Measurements from ENCODE around the gene LRIG1.
A peak's percentile ranks its signal among the peaks of the same experiment; 100 is the strongest.

The LRIG1 gene

GRCh38 chr3:66410976-66411375 is 89.8 kb downstream of the LRIG1 start:
- Mint-ChIP-seq H3K36me3 (ENCODE audit: low read depth) (peaks cover 94% of the 10 kb centered on the region), H3K9me3 (no peaks in the 10 kb centered on the region), H3K4me1 (ENCODE audit: low read depth) (peaks cover 13% of the 10 kb centered on the region), H3K4me3 (no peak overlapping the region), H3K27me3 (no peaks in the 10 kb centered on the region), H3K27ac (peak overlapping the region; percentile 32)
- no peak for DNase-seq

GRCh38 chr3:66409771-66410754 is 90.8 kb downstream of the LRIG1 start:
- H3K27me3 Mint-ChIP-seq: no peaks in the 10 kb centered on the region
- H3K36me3 Mint-ChIP-seq (ENCODE audit: low read depth): peaks cover 93% of the 10 kb centered on the region
- peak overlapping the region; percentile 30 for H3K27ac Mint-ChIP-seq
- DNase-seq: no peak
- H3K9me3 Mint-ChIP-seq: no peaks in the 10 kb centered on the region
- H3K4me3 Mint-ChIP-seq: no peak overlapping the region
- peaks cover 13% of the 10 kb centered on the region for H3K4me1 Mint-ChIP-seq (ENCODE audit: low read depth)

DNA sequence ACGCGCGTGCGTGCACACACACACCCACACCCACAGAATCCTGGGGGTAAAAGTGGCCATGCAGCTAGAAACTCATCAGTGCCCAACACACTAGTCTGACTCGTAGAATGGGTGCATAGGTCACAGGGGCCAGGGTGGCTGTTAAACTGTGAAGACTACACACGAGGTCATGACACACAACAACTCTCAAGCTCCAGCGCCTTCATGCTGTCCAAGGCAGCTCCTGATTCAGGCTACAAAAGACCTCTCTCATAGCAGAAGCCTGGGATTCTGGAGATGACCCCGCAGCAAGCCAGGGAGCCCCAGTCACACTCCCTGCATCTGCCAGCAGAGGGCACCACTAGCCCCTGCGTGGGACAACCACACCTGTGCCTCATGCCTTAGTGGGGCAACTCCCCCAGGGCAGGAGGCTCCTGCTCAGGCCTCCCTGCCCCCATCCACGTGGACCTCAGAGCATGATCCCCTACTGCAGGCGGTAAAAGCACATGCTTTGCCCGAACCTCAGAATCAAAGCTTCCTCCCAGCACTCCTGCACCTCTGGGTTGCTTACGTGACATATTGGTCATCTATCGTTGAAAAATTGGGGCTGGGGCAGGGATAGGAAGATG is 93.1 kb downstream of the LRIG1 start:
- no peaks in the 10 kb centered on the region for H3K27me3 Mint-ChIP-seq
- H3K36me3 Mint-ChIP-seq (ENCODE audit: low read depth): peaks cover 93% of the 10 kb centered on the region
- no peaks in the 10 kb centered on the region for H3K9me3 Mint-ChIP-seq
- H3K4me3 Mint-ChIP-seq: no peak overlapping the region
- peak overlapping the region; percentile 59 for H3K27ac Mint-ChIP-seq
- peaks cover 5% of the 10 kb centered on the region for H3K4me1 Mint-ChIP-seq (ENCODE audit: low read depth)
- peak; percentile 86 for DNase-seq

GRCh38 chr3:66406831-66407610 is 93.8 kb downstream of the LRIG1 start:
- peaks cover 92% of the 10 kb centered on the region for H3K36me3 Mint-ChIP-seq (ENCODE audit: low read depth)
- H3K27me3 Mint-ChIP-seq: no peaks in the 10 kb centered on the region
- no peak for DNase-seq
- peaks cover 3% of the 10 kb centered on the region for H3K4me1 Mint-ChIP-seq (ENCODE audit: low read depth)
- no peaks in the 10 kb centered on the region for H3K9me3 Mint-ChIP-seq
- H3K4me3 Mint-ChIP-seq: no peak overlapping the region
- H3K27ac Mint-ChIP-seq: no peak overlapping the region

DNA sequence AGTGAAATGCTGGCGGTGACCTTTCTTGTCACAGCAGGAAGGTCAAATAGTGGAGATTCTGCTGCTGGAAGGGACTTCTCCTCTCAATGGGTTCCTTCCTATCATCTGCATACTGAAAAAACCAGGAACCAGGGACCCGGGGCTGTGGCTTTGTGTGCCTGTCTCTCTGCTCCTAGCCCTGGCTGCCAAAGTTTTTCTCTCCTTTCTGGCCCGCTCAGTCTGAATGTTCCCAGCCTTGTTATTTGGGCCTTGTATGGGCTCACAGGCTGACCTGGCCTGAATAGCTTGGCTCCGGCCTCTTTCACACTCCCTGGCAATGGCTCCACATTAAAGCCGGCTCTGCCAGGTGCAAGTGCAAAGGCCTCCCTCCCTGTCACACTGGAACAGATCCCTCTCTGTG is 94.7 kb downstream of the LRIG1 start:
- DNase-seq: no peak
- no peak overlapping the region for H3K27ac Mint-ChIP-seq
- no peaks in the 10 kb centered on the region for H3K9me3 Mint-ChIP-seq
- no peak overlapping the region for H3K4me3 Mint-ChIP-seq
- peaks cover 3% of the 10 kb centered on the region for H3K4me1 Mint-ChIP-seq (ENCODE audit: low read depth)
- H3K36me3 Mint-ChIP-seq (ENCODE audit: low read depth): peaks cover 92% of the 10 kb centered on the region
- no peaks in the 10 kb centered on the region for H3K27me3 Mint-ChIP-seq

GRCh38 chr3:66405701-66406091 is 95.1 kb downstream of the LRIG1 start:
- peaks cover 92% of the 10 kb centered on the region for H3K36me3 Mint-ChIP-seq (ENCODE audit: low read depth)
- H3K27ac Mint-ChIP-seq: no peak overlapping the region
- peaks cover 3% of the 10 kb centered on the region for H3K4me1 Mint-ChIP-seq (ENCODE audit: low read depth)
- DNase-seq: no peak
- no peaks in the 10 kb centered on the region for H3K9me3 Mint-ChIP-seq
- H3K4me3 Mint-ChIP-seq: no peak overlapping the region
- H3K27me3 Mint-ChIP-seq: no peaks in the 10 kb centered on the region

- Mint-ChIP-seq H3K27ac (no peak overlapping the region), H3K4me1 (ENCODE audit: low read depth) (peaks cover 3% of the 10 kb centered on the region), H3K27me3 (no peaks in the 10 kb centered on the region), H3K36me3 (ENCODE audit: low read depth) (peaks cover 87% of the 10 kb centered on the region), H3K4me3 (no peak overlapping the region), H3K9me3 (no peaks in the 10 kb centered on the region)
- no peak for DNase-seq
These were observed 95.7 kb downstream of the LRIG1 start for GRCh38 chr3:66404903-66405700.

DNA sequence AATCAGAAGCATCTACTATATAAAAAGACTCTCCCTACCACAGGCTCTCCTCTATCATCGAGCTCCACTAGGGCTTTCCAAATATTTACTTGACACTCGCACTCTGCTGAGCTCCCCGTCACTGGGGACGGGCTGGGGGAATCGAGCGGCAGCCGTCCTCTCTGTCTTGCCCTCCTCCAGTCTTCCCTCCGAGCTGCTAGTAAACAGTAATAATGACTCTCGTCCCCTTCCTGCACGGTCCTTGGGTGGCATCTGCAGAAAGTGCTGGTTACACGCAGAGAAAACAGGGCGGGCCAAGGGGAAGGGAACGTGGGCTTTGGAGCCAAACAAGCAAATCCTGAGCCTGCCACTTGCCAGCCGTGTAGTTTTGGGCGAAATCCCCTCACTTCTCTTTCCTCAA is 96.6 kb downstream of the LRIG1 start:
- H3K27me3 Mint-ChIP-seq: no peaks in the 10 kb centered on the region
- H3K36me3 Mint-ChIP-seq (ENCODE audit: low read depth): peaks cover 87% of the 10 kb centered on the region
- H3K4me1 Mint-ChIP-seq (ENCODE audit: low read depth): peaks cover 3% of the 10 kb centered on the region
- DNase-seq: no peak
- no peak overlapping the region for H3K4me3 Mint-ChIP-seq
- H3K9me3 Mint-ChIP-seq: no peaks in the 10 kb centered on the region
- H3K27ac Mint-ChIP-seq: no peak overlapping the region

GRCh38 chr3:66403323-66403990 is 97.4 kb downstream of the LRIG1 start:
- no peak overlapping the region for H3K27ac Mint-ChIP-seq
- peaks cover 88% of the 10 kb centered on the region for H3K36me3 Mint-ChIP-seq (ENCODE audit: low read depth)
- peaks cover 3% of the 10 kb centered on the region for H3K4me1 Mint-ChIP-seq (ENCODE audit: low read depth)
- H3K27me3 Mint-ChIP-seq: no peaks in the 10 kb centered on the region
- H3K4me3 Mint-ChIP-seq: no peak overlapping the region
- no peak for DNase-seq
- no peaks in the 10 kb centered on the region for H3K9me3 Mint-ChIP-seq

- no peaks in the 10 kb centered on the region for H3K9me3 Mint-ChIP-seq
- H3K4me3 Mint-ChIP-seq: no peak overlapping the region
- peaks cover 88% of the 10 kb centered on the region for H3K36me3 Mint-ChIP-seq (ENCODE audit: low read depth)
- no peak overlapping the region for H3K27ac Mint-ChIP-seq
- no peaks in the 10 kb centered on the region for H3K27me3 Mint-ChIP-seq
- H3K4me1 Mint-ChIP-seq (ENCODE audit: low read depth): peaks cover 1% of the 10 kb centered on the region
- no peak for DNase-seq
These were observed 98.1 kb downstream of the LRIG1 start for GRCh38 chr3:66402596-66403290.

GRCh38 chr3:66401675-66402491 is 98.9 kb downstream of the LRIG1 start:
- no peak for DNase-seq
- Mint-ChIP-seq H3K4me3 (no peak overlapping the region), H3K36me3 (ENCODE audit: low read depth) (peaks cover 88% of the 10 kb centered on the region), H3K27ac (peak overlapping the region; percentile 35), H3K4me1 (ENCODE audit: low read depth) (peaks cover 1% of the 10 kb centered on the region), H3K27me3 (no peaks in the 10 kb centered on the region), H3K9me3 (no peaks in the 10 kb centered on the region)

GRCh38 chr3:66401157-66401550 is 99.7 kb downstream of the LRIG1 start:
- H3K4me1 Mint-ChIP-seq (ENCODE audit: low read depth): peaks cover 1% of the 10 kb centered on the region
- H3K4me3 Mint-ChIP-seq: no peak overlapping the region
- DNase-seq: no peak
- no peaks in the 10 kb centered on the region for H3K27me3 Mint-ChIP-seq
- peaks cover 88% of the 10 kb centered on the region for H3K36me3 Mint-ChIP-seq (ENCODE audit: low read depth)
- H3K9me3 Mint-ChIP-seq: no peaks in the 10 kb centered on the region
- no peak overlapping the region for H3K27ac Mint-ChIP-seq
